Activated CD8-positive, alpha-beta memory T cell treated with anti-CD3 and anti-CD28 coated beads, Interleukin-2, amount 50 U/mL, for 48 hours (primary cell): ENCODE data around the gene SLC7A4.
A peak's percentile ranks its signal among the peaks of the same experiment; 100 is the strongest.

Experiments used
- DNase-seq: peaks from one replicate; pipeline ENCODE4 v3.0.0-alpha.2; 2020

SLC7A4 gene

GRCh38 chr22:20980523-20980922, 51.8 kb downstream of the SLC7A4 start:
- DNase-seq, result no peak

- DNase-seq, result peak; percentile 60
Observed at GRCh38 chr22:20979940-20980453, 52.4 kb downstream of the SLC7A4 start.

DNA sequence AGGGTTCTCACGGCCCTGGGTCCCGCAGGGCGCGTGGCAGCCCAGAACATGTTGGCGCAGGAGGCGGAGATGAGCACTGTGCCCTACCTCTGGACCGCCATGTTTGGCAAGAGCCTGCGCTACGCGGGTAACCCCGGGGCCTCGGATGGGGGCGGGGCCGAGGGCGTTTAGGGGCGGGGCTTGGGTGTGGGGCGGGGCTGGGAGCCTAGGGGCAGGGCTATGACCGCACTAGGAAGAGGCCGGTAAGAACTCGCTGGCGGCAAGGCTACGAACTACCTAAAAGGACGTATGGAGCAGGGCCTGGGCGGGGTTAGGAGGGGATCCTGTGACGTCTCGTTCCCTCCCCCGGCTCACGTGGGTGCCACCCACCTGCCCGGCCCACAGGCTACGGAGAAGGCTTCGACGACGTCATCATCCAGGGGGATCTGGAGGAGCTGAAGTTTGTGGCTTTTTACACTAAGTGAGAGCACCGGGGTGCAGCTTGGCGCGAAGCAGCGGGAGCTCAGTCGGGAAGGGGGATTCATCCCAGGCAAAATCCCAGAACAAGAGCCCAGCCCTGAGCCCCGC, 53.0 kb downstream of the SLC7A4 start:
- peak; percentile 84 for DNase-seq
